GM18517 (cell line): ENCODE results near the gene SVOPL.

Source experiments
- ATAC-seq: cut with Tn5 transposase; IDR thresholded peaks from one replicate; pipeline ENCODE4 v1.9.1; 2021; ENCODE audit warnings: mild to moderate bottlenecking, moderate library complexity; ENCODE audit not compliant: unreplicated experiment

Gene SVOPL

DNA sequence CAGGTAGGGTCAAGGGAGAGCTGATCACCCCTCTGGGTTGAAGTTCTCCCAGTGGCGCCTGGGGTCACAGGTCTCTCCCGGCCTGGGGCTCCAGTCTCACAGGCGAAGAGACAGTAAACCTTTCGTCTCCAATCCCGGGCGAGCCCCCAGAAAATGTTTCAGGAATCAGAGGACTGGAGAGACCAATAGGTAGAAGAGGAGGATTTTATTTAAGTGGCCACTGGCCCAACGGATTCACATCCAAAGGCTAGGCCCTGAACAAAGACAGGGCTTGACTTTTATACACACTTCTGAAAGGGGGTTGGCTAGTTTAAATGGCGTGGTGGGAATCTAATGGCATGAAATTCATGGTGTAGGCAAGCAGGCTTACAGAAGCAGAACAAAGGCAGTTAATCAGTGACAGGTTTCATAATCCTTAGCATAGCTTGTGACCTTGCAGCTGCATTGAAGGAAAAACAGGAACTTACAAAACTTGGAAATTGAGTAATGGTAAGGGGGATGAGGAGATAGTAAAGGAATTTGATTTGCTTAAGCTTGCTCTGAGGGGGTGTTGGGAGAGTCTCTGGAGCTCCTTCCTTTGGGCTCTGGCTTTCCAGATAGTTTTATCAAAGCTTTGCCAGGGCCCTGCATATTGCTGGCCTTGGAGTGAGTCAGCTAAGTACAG lies 135.6 kb downstream of the SVOPL start:
- no peak for ATAC-seq

DNA sequence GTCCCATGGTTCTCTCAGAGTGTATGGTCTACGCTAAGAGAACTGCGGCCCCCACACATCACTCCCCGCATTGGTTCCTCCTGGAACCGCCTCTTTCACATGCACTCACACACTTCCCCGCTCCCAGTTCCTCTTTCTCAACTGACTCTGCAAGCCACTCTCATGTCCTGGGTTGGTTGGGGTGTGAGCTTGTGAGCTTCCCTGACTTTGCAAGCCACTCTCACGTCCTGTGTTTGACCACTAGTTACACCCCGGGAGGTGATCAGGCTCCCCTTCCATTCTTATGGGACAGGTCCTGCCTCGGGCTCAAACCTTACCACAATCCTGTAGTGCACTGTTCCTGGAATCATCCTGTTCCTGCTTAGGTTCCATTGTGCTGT lies 136.1 kb downstream of the SVOPL start:
- ATAC-seq, result no peak

DNA sequence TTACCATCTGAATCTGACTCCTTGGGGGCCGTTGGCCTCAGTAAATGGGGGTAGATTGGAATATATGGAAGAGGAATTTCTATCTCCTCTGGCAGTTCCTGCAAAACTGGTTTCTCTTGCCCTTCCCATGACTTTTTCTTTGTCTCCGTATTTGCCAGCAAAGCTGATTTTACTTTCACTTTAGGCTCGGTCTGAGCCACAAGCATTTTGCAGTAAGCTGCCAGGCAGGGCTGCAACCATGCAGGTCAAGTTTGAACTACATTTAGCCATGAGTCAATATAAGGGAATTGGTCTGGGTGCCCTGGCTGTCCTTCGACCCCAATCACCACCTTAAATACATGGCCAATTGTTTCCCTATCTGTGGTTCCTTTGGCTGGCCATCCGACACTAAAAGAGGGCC lies 136.8 kb downstream of the SVOPL start:
- no peak for ATAC-seq

- no peak for ATAC-seq
These were observed 137.4 kb downstream of the SVOPL start for GRCh38 chr7:138563808-138564207.

- ATAC-seq, result no peak
These were observed 141.7 kb downstream of the SVOPL start for GRCh38 chr7:138559448-138559847.

GRCh38 chr7:138556771-138557484 lies 144.2 kb downstream of the SVOPL start:
- ATAC-seq, result no peak

DNA sequence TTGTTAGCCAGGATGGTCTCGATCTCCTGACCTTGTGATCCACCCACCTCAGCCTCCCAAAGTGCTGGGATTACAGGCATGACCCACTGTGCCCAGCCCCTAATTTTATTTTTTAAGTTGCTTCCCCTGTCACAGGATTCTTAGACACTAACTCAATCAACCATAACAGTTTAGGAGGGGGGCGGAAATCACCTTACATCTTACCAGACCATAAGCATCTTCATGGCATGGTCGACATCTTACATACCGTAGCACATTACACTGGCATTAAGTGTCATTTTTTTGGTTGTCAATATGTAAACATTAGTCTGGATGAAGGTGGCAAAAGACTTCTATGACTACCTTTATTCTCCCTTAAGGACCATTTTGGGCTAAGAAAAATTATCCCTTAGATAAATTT lies 145.5 kb downstream of the SVOPL start:
- no peak for ATAC-seq

DNA sequence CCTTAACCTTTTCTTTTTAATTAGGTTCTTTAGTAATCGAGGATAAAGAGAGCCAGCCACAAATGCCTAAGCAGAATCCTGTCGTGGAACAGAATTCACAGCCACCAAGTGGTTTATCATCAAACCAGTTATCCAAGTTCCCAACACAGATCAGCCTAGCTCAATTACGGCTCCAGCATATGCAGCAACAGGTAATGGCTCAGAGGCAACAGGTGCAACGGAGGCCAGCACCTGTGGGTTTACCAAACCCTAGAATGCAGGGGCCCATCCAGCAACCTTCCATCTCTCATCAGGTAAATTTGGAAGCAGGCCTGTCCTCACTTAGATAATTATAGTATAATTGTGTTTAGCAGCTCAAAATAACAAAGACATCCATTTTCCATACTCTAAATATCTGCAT lies 146.5 kb downstream of the SVOPL start:
- no peak for ATAC-seq

DNA sequence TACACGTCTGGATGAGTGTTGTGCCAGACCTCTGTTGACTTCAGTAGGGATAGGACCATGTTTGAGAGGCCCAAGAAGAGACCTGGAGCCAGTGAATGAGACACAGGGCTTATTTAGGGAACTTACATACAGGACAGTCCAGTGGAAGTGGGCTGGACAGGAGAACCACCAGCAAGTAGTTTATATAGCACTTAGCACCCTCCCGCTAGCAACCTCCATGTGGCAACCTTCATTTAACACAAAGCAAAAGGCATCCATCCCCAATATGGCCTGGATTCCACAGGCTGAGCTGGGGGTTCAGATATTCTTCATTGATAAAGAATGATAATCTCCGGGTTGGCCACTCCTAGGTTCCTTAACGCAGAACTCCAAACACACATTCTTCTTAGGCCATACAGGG lies 147.4 kb downstream of the SVOPL start:
- ATAC-seq, result no peak

DNA sequence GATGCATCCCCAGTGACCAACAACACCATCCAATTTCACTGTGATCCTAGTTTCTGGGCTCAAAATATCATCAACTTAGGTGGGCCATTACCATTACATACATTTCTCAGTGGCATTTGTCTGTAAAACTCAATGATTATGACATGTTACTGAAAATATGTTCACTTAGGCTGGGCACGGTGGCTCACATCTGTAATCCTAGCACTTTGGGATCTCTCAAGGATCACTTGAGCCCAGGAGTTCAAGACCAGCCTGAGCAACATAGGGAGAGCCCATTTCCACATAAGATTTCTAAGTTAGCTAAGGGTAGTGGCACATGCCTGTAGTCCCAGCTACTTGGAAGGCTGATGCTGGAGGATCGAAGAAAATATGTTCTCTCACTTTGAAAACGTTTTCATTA lies 150.1 kb downstream of the SVOPL start:
- no peak for ATAC-seq

- ATAC-seq, result no peak
These were observed 150.8 kb downstream of the SVOPL start for GRCh38 chr7:138550337-138550736.

DNA sequence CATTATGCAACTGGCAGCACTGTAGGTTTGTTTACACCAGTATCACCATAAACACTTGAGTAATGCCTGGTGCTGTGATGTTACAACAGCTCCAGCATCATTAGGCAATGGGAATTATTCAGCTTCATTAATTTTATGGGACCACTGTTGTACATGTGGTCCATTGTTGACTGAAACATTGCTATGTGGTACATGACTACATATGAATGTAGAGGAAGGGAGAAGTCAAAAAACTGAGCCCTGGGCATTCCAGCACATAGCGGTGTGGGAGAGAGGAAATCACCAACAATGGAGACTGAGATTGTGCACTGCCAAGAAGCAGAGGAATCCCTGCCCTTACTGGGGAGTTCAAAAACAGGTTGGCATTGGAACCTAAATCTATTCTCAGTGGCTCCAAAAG lies 152.1 kb downstream of the SVOPL start:
- ATAC-seq, result no peak

GRCh38 chr7:138546829-138547228 lies 154.3 kb downstream of the SVOPL start:
- ATAC-seq, result no peak

DNA sequence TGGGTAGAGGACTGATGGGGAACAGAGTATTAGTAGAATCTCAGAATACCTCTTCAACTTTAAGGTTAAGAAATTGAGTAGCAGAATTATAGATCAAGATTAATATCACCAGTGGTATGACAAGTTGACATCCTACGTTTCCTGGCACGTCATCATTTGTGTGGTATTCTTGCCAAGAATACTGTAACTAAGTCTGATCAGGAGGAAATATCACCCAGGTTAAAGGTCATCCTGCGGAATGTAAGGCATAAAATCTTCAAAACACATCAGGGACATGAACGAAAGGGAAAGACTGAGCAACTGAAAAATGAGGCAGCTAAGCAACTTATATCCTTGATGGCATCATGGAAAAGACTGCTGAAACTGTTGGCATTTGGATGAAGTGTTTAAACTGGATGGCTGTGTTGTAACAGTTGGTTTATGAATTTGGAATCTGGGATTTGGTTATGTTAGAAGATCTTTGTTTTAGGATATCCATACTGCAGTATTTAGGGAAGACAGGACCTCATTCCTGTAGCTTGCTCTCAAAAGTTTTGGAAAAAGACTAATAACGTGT lies 155.0 kb downstream of the SVOPL start:
- no peak for ATAC-seq

GRCh38 chr7:138545123-138545522 lies 156.0 kb downstream of the SVOPL start:
- no peak for ATAC-seq
